ENCODE data around the gene PLXNB2.

DNA sequence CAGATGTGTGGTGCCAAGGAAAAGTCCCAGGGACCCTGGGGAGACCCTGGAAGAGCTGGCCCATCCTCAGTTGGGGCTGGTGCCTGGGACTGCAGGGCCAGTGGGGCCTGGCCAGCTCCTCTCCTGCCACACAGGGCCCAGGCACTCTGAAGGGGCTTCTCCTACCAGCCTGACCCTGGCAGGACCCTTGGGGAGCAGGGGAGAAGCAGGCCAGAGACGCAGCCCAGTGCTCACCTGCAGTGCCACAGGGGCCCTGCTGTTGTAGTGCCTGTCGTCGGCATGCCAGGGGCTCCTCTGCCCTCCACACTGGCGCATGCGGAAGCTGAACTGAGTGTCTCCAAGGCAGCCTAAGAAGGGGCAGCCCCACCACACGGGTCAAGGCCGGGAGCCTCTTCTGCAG, 10.2 kb upstream of the PLXNB2 start:
- no peak for TF ChIP-seq ZNF423 (tag by site-specific recombination; IDR thresholded peaks at IDR 0.05)
- TF ChIP-seq, protein P1, sequence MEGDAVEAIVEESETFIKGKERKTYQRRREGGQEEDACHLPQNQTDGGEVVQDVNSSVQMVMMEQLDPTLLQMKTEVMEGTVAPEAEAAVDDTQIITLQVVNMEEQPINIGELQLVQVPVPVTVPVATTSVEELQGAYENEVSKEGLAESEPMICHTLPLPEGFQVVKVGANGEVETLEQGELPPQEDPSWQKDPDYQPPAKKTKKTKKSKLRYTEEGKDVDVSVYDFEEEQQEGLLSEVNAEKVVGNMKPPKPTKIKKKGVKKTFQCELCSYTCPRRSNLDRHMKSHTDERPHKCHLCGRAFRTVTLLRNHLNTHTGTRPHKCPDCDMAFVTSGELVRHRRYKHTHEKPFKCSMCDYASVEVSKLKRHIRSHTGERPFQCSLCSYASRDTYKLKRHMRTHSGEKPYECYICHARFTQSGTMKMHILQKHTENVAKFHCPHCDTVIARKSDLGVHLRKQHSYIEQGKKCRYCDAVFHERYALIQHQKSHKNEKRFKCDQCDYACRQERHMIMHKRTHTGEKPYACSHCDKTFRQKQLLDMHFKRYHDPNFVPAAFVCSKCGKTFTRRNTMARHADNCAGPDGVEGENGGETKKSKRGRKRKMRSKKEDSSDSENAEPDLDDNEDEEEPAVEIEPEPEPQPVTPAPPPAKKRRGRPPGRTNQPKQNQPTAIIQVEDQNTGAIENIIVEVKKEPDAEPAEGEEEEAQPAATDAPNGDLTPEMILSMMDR (tag by site-specific recombination; IDR thresholded peaks at IDR 0.05), result no peak
- no peak for TF ChIP-seq RBAK (tag by site-specific recombination; IDR thresholded peaks at IDR 0.05)
- no peak for TF ChIP-seq ZNF473 (tag by site-specific recombination; IDR thresholded peaks at IDR 0.05)
- no peak for TF ChIP-seq ZBTB21 (tag by site-specific recombination; IDR thresholded peaks at IDR 0.05)
- no peak for TF ChIP-seq SETDB1 (IDR thresholded peaks at IDR 0.05; ENCODE audit: insufficient read length, low read length)
- TF ChIP-seq ZNF391 (tag by site-specific recombination; IDR thresholded peaks at IDR 0.05; ENCODE audit: borderline replicate concordance, low read depth), result no peak
- TF ChIP-seq EGR2 (tag by site-specific recombination; IDR thresholded peaks at IDR 0.05; ENCODE audit: low read depth), result no peak
- no peak for TF ChIP-seq YY1 (tag by site-specific recombination; IDR thresholded peaks at IDR 0.05)

All from HEK293 (cell line).